HEK293 (cell line): ENCODE data around the gene SLC12A8.

Experiments
- CTCF ChIA-PET: fragments of 350-600 bp; formaldehyde crosslinking; extraction: SDS; loops from one replicate; lab custom pipeline; 2021; ENCODE audit warnings: antibody characterized with exemption; lab: Yijun Ruan, JAX
- POLR2A ChIA-PET: fragments of 300-600 bp; formaldehyde crosslinking; extraction: SDS; loops from one replicate; lab custom pipeline; 2020; ENCODE audit warnings: antibody characterized with exemption, inconsistent platforms; lab: Yijun Ruan, JAX
- H3K27ac ChIP-seq: fragments of 200-500 bp; sonication (Bioruptor generic); 2 replicates; pipeline ENCODE4 v1.5.1; 2014; ENCODE audit warnings: low read depth, low read length, control low read depth, inconsistent platforms; ENCODE audit errors: extremely low read depth
- H3K36me3 ChIP-seq, 2 experiments: fragments of 200-500 bp in 1 of 2; sonication (Bioruptor generic) in 1 of 2; 1 replicate in 1 of 2; 2 replicates in 1 of 2; pipeline ENCODE4 v1.5.1; 2014 to 2017; ENCODE audit warnings: inconsistent platforms in 2 of 2, low read length in 2 of 2; ENCODE audit not compliant: control insufficient read depth in 2 of 2, insufficient read depth in 1 of 2
- H3K4me1 ChIP-seq: fragments of 200-500 bp; sonication (Bioruptor generic); 2 replicates; pipeline ENCODE4 v1.5.1; 2014; ENCODE audit warnings: mild to moderate bottlenecking, low read length, inconsistent platforms; ENCODE audit not compliant: control insufficient read depth, insufficient read depth
- H3K4me3 ChIP-seq: 2 replicates; pipeline ENCODE4 v1.5.1; 2011; ENCODE audit warnings: low read depth, mild to moderate bottlenecking, control low read depth, low read length, moderate library complexity
- H3K9me3 ChIP-seq: fragments of 200-500 bp; sonication (Bioruptor generic); 2 replicates; pipeline ENCODE4 v1.5.1; 2014; ENCODE audit warnings: low read depth, low read length, inconsistent platforms; ENCODE audit not compliant: control insufficient read depth, insufficient read depth
- BCL6B ChIP-seq: fragments of 450-650 bp; formaldehyde crosslinking; IDR thresholded peaks from 2 replicates; pipeline ENCODE4 v1.5.1; 2017; ENCODE audit warnings: missing biosample characterization, missing genetic modification characterization
- GLI4 ChIP-seq: fragments of 450-650 bp; formaldehyde crosslinking; IDR thresholded peaks from 2 replicates; pipeline ENCODE4 v1.5.1; 2016; ENCODE audit warnings: missing biosample characterization, missing genetic modification characterization
- KLF9 ChIP-seq: fragments of 450-650 bp; formaldehyde crosslinking; IDR thresholded peaks from 2 replicates; pipeline ENCODE4 v1.5.1; 2016; ENCODE audit warnings: missing biosample characterization, missing genetic modification characterization, low read depth
- MZF1 ChIP-seq: fragments of 450-650 bp; formaldehyde crosslinking; IDR thresholded peaks from 2 replicates; pipeline ENCODE4 v1.5.1; 2017; ENCODE audit warnings: missing biosample characterization, missing genetic modification characterization, borderline replicate concordance
- SCRT2 ChIP-seq: fragments of 450-650 bp; formaldehyde crosslinking; IDR thresholded peaks from 2 replicates; pipeline ENCODE4 v1.5.1; 2016; ENCODE audit warnings: missing biosample characterization, missing genetic modification characterization
- ZBTB10 ChIP-seq: fragments of 450-650 bp; formaldehyde crosslinking; IDR thresholded peaks from 2 replicates; pipeline ENCODE4 v1.5.1; 2016; ENCODE audit warnings: missing biosample characterization, missing genetic modification characterization
- ZBTB7A ChIP-seq: fragments of 450-650 bp; formaldehyde crosslinking; IDR thresholded peaks from 2 replicates; pipeline ENCODE4 v1.5.1; 2016; ENCODE audit warnings: low read depth, missing biosample characterization, missing genetic modification characterization
- ZNF146 ChIP-seq: fragments of 450-650 bp; formaldehyde crosslinking; IDR thresholded peaks from 2 replicates; pipeline ENCODE4 v1.5.1; 2016; ENCODE audit warnings: missing biosample characterization, missing genetic modification characterization
- ZNF174 ChIP-seq: fragments of 450-650 bp; formaldehyde crosslinking; IDR thresholded peaks from 2 replicates; pipeline ENCODE4 v1.5.0; 2017; ENCODE audit warnings: missing biosample characterization, mild to moderate bottlenecking, missing genetic modification characterization
- ZNF24 ChIP-seq: fragments of 450-650 bp; formaldehyde crosslinking; IDR thresholded peaks from 2 replicates; pipeline ENCODE4 v1.5.1; 2016; ENCODE audit warnings: missing biosample characterization, missing genetic modification characterization
- ZNF311 ChIP-seq: fragments of 450-650 bp; formaldehyde crosslinking; IDR thresholded peaks from 2 replicates; pipeline ENCODE4 v1.5.1; 2017; ENCODE audit warnings: missing biosample characterization, missing genetic modification characterization, borderline replicate concordance
- ZNF335 ChIP-seq: fragments of 450-650 bp; formaldehyde crosslinking; conservative IDR thresholded peaks from 2 replicates; pipeline ENCODE4 v1.5.1; 2016; ENCODE audit warnings: missing biosample characterization, missing genetic modification characterization
- ZNF391 ChIP-seq: fragments of 450-650 bp; formaldehyde crosslinking; IDR thresholded peaks from 2 replicates; pipeline ENCODE4 v1.5.1; 2016; ENCODE audit warnings: low read depth, missing biosample characterization, missing genetic modification characterization, borderline replicate concordance
- ZNF558 ChIP-seq: fragments of 450-650 bp; formaldehyde crosslinking; IDR thresholded peaks from 2 replicates; pipeline ENCODE4 v1.5.1; 2016; ENCODE audit warnings: missing biosample characterization, missing genetic modification characterization
- ZNF664 ChIP-seq: fragments of 450-650 bp; formaldehyde crosslinking; IDR thresholded peaks from 2 replicates; pipeline ENCODE4 v1.5.1; 2016; ENCODE audit warnings: missing biosample characterization, missing genetic modification characterization
- ZNF701 ChIP-seq: fragments of 450-650 bp; formaldehyde crosslinking; IDR thresholded peaks from 2 replicates; pipeline ENCODE4 v1.5.1; 2016; ENCODE audit warnings: missing biosample characterization, missing genetic modification characterization
- ZNF747 ChIP-seq: fragments of 450-650 bp; formaldehyde crosslinking; IDR thresholded peaks from 2 replicates; pipeline ENCODE4 v1.5.1; 2016; ENCODE audit warnings: missing biosample characterization, missing genetic modification characterization
- ZNF768 ChIP-seq: fragments of 450-650 bp; formaldehyde crosslinking; IDR thresholded peaks from 2 replicates; pipeline ENCODE4 v1.5.1; 2018; ENCODE audit warnings: missing biosample characterization, mild to moderate bottlenecking, missing genetic modification characterization
- TF ChIP-seq, protein P1 (sequence below): fragments of 450-650 bp; formaldehyde crosslinking; IDR thresholded peaks from 2 replicates; pipeline ENCODE4 v1.5.1; 2017; ENCODE audit warnings: missing biosample characterization, missing genetic modification characterization
- TF ChIP-seq, protein P2 (sequence below): fragments of 450-650 bp; formaldehyde crosslinking; IDR thresholded peaks from 2 replicates; pipeline ENCODE4 v1.5.1; 2016; ENCODE audit warnings: missing biosample characterization, missing genetic modification characterization
- TF ChIP-seq, protein P3 (sequence below): fragments of 450-650 bp; formaldehyde crosslinking; IDR thresholded peaks from 2 replicates; pipeline ENCODE4 v1.5.1; 2016; ENCODE audit warnings: missing biosample characterization, missing genetic modification characterization

The SLC12A8 gene

GRCh38 chr3:125069968-125070745 is 142.4 kb downstream of the SLC12A8 start:
- ChIA-PET POLR2A (no interaction called here), CTCF (no interaction called here)
- TF ChIP-seq GLI4 (tag by site-specific recombination) (no peak), BCL6B (tag by site-specific recombination) (no peak), ZNF335 (tag by site-specific recombination) (no peak), ZNF146 (tag by site-specific recombination) (no peak), ZNF558 (tag by site-specific recombination) (no peak), ZNF24 (no peak), ZNF391 (tag by site-specific recombination) (no peak), ZNF768 (tag by site-specific recombination) (no peak), ZNF174 (tag by site-specific recombination) (no peak)
- TF ChIP-seq, protein P1, sequence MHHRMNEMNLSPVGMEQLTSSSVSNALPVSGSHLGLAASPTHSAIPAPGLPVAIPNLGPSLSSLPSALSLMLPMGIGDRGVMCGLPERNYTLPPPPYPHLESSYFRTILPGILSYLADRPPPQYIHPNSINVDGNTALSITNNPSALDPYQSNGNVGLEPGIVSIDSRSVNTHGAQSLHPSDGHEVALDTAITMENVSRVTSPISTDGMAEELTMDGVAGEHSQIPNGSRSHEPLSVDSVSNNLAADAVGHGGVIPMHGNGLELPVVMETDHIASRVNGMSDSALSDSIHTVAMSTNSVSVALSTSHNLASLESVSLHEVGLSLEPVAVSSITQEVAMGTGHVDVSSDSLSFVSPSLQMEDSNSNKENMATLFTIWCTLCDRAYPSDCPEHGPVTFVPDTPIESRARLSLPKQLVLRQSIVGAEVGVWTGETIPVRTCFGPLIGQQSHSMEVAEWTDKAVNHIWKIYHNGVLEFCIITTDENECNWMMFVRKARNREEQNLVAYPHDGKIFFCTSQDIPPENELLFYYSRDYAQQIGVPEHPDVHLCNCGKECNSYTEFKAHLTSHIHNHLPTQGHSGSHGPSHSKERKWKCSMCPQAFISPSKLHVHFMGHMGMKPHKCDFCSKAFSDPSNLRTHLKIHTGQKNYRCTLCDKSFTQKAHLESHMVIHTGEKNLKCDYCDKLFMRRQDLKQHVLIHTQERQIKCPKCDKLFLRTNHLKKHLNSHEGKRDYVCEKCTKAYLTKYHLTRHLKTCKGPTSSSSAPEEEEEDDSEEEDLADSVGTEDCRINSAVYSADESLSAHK (tag by site-specific recombination): no peak
- Histone ChIP-seq H3K27ac (no peak overlapping the region), H3K9me3 (no peaks in the 10 kb centered on the region), H3K4me1 (no peaks in the 10 kb centered on the region), H3K36me3 (no peaks in the 10 kb centered on the region), H3K4me3 (no peak overlapping the region)

DNA sequence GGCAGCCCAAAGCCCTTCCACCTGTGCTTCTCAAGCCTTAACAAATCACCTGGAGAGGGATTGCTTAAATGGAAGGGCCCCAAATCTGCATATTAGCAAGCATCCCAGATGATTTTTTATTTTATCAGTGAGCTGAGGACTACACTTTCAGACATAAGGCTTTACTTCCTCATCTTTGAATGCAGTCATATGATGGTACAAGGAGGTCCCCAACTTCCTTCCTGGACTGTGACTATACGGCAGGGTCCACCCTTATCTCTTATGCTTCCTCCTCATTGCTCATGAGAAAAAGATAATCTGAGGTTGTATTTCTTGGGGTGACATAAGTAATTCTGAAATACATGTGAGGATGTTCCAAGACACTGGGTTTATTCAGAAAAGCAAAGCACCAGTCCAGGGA is 143.1 kb downstream of the SLC12A8 start:
- ChIA-PET POLR2A (no interaction called here), CTCF (no interaction called here)
- no peaks in the 10 kb centered on the region for H3K9me3 ChIP-seq
- no peak overlapping the region for H3K4me3 ChIP-seq
- no peak overlapping the region for H3K27ac ChIP-seq
- no peaks in the 10 kb centered on the region for H3K36me3 ChIP-seq
- no peaks in the 10 kb centered on the region for H3K4me1 ChIP-seq
- TF ChIP-seq ZBTB7A: no peak
- no peak for TF ChIP-seq KLF9 (tag by site-specific recombination)
- TF ChIP-seq MZF1 (tag by site-specific recombination): no peak
- no peak for TF ChIP-seq ZBTB10
- TF ChIP-seq, protein P2, sequence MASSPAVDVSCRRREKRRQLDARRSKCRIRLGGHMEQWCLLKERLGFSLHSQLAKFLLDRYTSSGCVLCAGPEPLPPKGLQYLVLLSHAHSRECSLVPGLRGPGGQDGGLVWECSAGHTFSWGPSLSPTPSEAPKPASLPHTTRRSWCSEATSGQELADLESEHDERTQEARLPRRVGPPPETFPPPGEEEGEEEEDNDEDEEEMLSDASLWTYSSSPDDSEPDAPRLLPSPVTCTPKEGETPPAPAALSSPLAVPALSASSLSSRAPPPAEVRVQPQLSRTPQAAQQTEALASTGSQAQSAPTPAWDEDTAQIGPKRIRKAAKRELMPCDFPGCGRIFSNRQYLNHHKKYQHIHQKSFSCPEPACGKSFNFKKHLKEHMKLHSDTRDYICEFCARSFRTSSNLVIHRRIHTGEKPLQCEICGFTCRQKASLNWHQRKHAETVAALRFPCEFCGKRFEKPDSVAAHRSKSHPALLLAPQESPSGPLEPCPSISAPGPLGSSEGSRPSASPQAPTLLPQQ: no peak
- no peak for TF ChIP-seq ZNF701 (tag by site-specific recombination)
- no peak for TF ChIP-seq ZNF747
- TF ChIP-seq ZNF311 (tag by site-specific recombination): no peak
- TF ChIP-seq ZNF664 (tag by site-specific recombination): no peak
- TF ChIP-seq SCRT2 (tag by site-specific recombination): no peak
- TF ChIP-seq, protein P3, sequence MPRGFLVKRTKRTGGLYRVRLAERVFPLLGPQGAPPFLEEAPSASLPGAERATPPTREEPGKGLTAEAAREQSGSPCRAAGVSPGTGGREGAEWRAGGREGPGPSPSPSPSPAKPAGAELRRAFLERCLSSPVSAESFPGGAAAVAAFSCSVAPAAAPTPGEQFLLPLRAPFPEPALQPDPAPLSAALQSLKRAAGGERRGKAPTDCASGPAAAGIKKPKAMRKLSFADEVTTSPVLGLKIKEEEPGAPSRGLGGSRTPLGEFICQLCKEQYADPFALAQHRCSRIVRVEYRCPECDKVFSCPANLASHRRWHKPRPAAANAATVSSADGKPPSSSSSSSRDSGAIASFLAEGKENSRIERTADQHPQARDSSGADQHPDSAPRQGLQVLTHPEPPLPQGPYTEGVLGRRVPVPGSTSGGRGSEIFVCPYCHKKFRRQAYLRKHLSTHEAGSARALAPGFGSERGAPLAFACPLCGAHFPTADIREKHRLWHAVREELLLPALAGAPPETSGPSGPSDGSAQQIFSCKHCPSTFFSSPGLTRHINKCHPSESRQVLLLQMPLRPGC (tag by site-specific recombination): no peak
